Nucleus accumbens (tissue), 56 donors: ENCODE results near the gene LCE2B.

Experiments
- DNase-seq, 56 donors: peaks; one replicate each; lab custom pipeline; 2025; lab: John Stamatoyannopoulos, UW

The LCE2B gene

DNA sequence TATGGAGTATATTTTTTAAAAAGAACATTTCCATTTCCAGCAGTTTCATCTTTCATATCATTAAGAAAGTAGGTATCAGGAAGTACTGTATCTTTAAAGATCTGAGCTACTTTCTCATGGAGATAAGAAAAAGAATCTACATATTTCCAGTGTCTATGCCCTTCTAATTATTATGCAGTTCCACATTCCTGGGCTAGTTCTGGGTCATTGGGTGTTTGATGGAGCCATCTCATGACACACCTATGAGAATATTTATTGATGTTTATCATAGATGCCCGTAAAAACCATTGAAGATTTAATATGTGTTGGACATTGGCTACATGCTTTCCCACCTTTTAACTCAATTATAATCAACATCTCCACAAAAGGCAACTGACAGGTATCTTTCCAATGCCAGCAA is 43.1 kb downstream of the LCE2B start:
- DNase-seq = no peak

DNA sequence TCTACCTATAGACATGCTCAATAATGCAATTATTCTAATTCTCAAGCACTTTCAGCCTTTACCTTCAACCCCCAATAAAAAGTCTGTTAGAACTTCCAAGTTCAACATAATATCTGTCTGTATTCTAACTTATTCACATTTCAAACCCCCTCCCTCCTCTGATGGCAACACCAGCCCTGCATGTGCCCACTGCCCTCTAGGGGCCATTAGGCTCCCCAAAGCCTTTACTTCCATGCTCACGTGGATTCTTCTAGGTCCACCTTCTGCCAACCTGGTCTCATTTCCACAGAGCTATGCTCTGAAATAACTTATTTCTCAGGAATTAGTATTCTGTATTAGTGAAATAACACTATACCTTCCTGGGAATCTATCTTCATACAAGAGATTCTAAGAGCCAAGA is 49.7 kb downstream of the LCE2B start:
- no peak for DNase-seq
